Measurements from ENCODE around the gene SMG6. TPM values are rescaled to one million over a fixed set of nuclear protein-coding genes. Genes with fewer than 3 reads are reported as not detected.

Gene SMG6
- total RNA-seq, 1 donor from 2014 or later: 38.1 TPM

DNA sequence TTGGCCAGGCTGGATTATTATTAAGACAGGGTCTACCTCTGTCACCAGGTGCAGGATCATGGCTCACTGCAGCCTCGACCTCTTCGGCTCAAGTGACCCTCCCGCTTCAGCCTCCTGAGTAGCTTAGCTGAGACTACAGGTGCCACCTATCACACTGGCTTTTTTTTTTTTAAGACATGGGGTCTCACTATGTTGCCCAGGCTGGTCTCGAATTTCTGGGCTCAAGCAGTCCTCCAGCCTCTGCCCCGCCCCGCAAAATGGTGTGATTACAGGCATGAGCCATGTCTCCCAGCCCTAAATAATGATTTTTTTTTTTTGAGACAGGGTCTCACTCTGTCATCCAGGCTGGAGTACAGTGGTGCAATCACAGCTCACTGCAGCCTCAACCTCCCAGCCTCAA, 256.0 kb downstream of the SMG6 start:
- TF ChIP-seq, protein P1, sequence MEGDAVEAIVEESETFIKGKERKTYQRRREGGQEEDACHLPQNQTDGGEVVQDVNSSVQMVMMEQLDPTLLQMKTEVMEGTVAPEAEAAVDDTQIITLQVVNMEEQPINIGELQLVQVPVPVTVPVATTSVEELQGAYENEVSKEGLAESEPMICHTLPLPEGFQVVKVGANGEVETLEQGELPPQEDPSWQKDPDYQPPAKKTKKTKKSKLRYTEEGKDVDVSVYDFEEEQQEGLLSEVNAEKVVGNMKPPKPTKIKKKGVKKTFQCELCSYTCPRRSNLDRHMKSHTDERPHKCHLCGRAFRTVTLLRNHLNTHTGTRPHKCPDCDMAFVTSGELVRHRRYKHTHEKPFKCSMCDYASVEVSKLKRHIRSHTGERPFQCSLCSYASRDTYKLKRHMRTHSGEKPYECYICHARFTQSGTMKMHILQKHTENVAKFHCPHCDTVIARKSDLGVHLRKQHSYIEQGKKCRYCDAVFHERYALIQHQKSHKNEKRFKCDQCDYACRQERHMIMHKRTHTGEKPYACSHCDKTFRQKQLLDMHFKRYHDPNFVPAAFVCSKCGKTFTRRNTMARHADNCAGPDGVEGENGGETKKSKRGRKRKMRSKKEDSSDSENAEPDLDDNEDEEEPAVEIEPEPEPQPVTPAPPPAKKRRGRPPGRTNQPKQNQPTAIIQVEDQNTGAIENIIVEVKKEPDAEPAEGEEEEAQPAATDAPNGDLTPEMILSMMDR (IDR thresholded peaks at IDR 0.05; ENCODE audit: unreplicated experiment): no peak
- Mint-ChIP-seq H3K4me3 (ENCODE audit: unreplicated experiment) (no peak overlapping the region), H3K27me3 (ENCODE audit: unreplicated experiment) (peaks cover 11% of the 10 kb centered on the region), H3K27ac (ENCODE audit: unreplicated experiment) (no peak overlapping the region), H3K4me1 (ENCODE audit: unreplicated experiment) (peaks cover 17% of the 10 kb centered on the region), H3K36me3 (ENCODE audit: low read depth, unreplicated experiment) (peaks cover 17% of the 10 kb centered on the region), H3K9me3 (ENCODE audit: unreplicated experiment) (no peaks in the 10 kb centered on the region)
- DNase-seq (ENCODE audit: low spot score): no peak

DNA sequence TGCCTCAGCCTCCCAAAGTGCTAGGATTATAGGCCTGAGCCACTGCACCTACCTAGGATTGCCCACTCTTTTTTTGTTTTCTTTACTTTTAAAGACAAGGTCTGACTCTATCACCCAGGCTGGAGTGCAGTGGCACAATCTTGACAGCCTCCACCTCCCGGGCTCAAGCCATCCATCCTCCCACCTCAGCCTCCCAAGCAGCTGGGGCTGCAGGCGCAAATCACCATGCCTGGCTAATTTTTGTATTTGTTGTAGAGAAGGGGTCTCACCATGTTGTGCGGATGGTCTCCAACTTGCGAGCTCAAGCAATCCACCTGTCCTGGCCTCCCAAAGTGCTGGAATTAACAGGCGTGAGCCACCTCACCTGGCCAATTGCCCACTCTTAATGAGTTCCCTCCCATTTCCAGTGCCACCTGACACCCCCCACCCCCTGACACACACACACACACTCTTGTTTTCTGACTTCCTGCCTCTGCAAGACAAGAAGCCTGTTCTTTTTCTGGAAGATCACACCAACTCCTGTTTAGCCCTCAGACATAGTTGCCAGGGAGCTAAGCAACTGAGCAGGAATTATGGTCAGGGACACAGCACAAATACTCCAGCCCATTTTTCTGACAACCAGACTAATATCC, 259.2 kb downstream of the SMG6 start:
- Mint-ChIP-seq H3K27me3 (ENCODE audit: unreplicated experiment) (peaks cover 17% of the 10 kb centered on the region), H3K36me3 (ENCODE audit: low read depth, unreplicated experiment) (peaks cover 21% of the 10 kb centered on the region), H3K9me3 (ENCODE audit: unreplicated experiment) (no peaks in the 10 kb centered on the region), H3K27ac (ENCODE audit: unreplicated experiment) (no peak overlapping the region), H3K4me3 (ENCODE audit: unreplicated experiment) (no peak overlapping the region), H3K4me1 (ENCODE audit: unreplicated experiment) (peaks cover 24% of the 10 kb centered on the region)
- TF ChIP-seq, protein P1 (IDR thresholded peaks at IDR 0.05; ENCODE audit: unreplicated experiment): no peak
- no peak for DNase-seq (ENCODE audit: low spot score)

DNA sequence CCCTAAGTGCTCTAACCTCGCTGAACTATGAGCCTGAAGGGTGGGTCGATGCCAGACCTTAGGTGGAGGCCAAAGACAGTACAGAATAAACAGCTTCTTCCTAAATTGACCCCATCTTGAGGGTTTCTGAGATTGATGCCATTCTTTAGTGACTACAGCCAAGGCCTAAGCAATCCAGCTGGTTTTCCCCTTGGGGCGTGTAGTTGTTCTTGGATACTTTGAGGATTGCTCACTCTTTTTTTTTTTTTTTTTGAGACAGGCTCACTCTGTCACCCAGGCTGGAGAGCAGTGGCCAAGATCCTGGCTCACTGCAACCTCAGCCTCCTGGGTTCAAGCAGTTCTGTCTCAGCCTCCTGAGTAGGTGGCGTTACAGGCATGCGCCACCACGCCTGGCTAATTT, 259.8 kb downstream of the SMG6 start:
- H3K36me3 Mint-ChIP-seq (ENCODE audit: low read depth, unreplicated experiment): peaks cover 17% of the 10 kb centered on the region
- no peak overlapping the region for H3K27ac Mint-ChIP-seq (ENCODE audit: unreplicated experiment)
- peaks cover 22% of the 10 kb centered on the region for H3K4me1 Mint-ChIP-seq (ENCODE audit: unreplicated experiment)
- peaks cover 13% of the 10 kb centered on the region for H3K27me3 Mint-ChIP-seq (ENCODE audit: unreplicated experiment)
- TF ChIP-seq, protein P1 (IDR thresholded peaks at IDR 0.05; ENCODE audit: unreplicated experiment): no peak
- no peaks in the 10 kb centered on the region for H3K9me3 Mint-ChIP-seq (ENCODE audit: unreplicated experiment)
- H3K4me3 Mint-ChIP-seq (ENCODE audit: unreplicated experiment): peak overlapping the region; percentile 67
- no peak for DNase-seq (ENCODE audit: low spot score)

DNA sequence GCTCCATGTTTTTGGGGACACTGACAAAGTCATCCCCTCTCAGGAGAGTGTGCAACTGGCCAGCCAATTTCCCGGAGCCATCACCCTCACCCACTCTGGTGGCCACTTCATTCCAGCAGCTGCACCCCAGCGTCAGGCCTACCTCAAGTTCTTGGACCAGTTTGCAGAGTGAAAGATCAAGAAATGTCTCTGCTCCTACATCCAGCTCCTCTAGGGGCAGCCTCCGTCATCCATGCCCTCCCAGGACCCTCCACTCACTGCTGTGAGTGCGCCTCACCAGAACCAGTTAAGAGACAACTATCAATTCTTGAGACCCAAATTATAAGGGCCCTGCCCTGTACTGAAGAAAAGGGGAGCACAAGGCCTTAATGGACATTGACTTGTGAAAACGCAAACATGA, 260.7 kb downstream of the SMG6 start:
- Mint-ChIP-seq H3K27ac (ENCODE audit: unreplicated experiment) (peak overlapping the region; percentile 84), H3K4me3 (ENCODE audit: unreplicated experiment) (peak overlapping the region; percentile 97), H3K9me3 (ENCODE audit: unreplicated experiment) (no peaks in the 10 kb centered on the region), H3K36me3 (ENCODE audit: low read depth, unreplicated experiment) (peaks cover 22% of the 10 kb centered on the region), H3K4me1 (ENCODE audit: unreplicated experiment) (peaks cover 22% of the 10 kb centered on the region), H3K27me3 (ENCODE audit: unreplicated experiment) (peaks cover 10% of the 10 kb centered on the region)
- TF ChIP-seq, protein P1 (IDR thresholded peaks at IDR 0.05; ENCODE audit: unreplicated experiment): no peak
- no peak for DNase-seq (ENCODE audit: low spot score)

DNA sequence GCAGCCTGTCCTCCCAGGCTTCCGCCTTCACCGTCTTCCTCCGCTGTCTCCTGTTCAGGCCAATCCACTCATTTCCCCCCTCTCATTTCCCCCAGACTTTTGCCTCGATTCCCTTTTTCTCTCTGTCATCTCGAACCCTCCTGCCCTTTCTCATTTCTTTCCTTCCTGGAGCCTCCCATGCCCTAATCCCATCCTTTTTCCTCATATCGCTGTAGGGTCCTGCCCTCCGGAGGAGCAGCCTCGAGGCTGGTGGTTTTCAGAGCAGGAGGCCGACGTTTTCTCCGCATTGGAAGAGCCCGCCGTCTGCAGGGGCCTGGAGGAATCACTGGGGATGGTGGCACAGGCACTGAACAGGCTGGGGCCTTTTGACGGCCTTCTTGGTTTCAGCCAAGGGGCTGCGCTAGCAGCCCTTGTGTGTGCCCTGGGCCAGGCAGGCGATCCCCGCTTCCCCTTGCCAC, 261.2 kb downstream of the SMG6 start:
- peak; percentile 40 for DNase-seq (ENCODE audit: low spot score)
- H3K27ac Mint-ChIP-seq (ENCODE audit: unreplicated experiment): peak overlapping the region; percentile 98
- H3K9me3 Mint-ChIP-seq (ENCODE audit: unreplicated experiment): no peaks in the 10 kb centered on the region
- TF ChIP-seq, protein P1 (IDR thresholded peaks at IDR 0.05; ENCODE audit: unreplicated experiment): no peak
- H3K4me3 Mint-ChIP-seq (ENCODE audit: unreplicated experiment): peak overlapping the region; percentile 97
- H3K27me3 Mint-ChIP-seq (ENCODE audit: unreplicated experiment): peaks cover 11% of the 10 kb centered on the region
- H3K36me3 Mint-ChIP-seq (ENCODE audit: low read depth, unreplicated experiment): peaks cover 22% of the 10 kb centered on the region
- peaks cover 22% of the 10 kb centered on the region for H3K4me1 Mint-ChIP-seq (ENCODE audit: unreplicated experiment)

Data from endothelial cell (in vitro differentiated cells).